GM19438 (cell line): Measurements from ENCODE around the gene SDCCAG8.

Source experiments
- ATAC-seq: cut with Tn5 transposase; IDR thresholded peaks from one replicate; pipeline ENCODE4 v1.9.1; 2021; ENCODE audit warnings: low read depth; ENCODE audit not compliant: unreplicated experiment

Gene SDCCAG8

DNA sequence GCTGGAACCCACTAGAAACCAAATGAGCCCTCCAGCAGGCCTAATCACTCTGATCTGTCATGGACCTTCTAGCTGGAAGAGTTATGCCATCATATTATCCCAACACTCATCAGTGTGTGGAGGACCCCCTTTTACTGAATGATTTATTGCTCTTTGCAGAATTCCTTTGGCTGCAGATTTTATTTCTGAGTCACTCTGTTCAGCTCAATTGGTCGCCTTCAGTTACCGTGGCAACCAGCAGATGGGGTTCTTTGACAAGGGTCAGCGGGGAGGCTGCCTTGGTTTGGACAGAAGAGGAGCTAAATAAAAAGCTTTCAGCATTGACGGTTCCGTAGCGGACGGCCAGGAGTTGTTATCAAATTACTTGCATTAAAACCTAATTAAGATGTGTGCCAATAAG is 220.1 kb downstream of the SDCCAG8 start:
- ATAC-seq, result no peak

DNA sequence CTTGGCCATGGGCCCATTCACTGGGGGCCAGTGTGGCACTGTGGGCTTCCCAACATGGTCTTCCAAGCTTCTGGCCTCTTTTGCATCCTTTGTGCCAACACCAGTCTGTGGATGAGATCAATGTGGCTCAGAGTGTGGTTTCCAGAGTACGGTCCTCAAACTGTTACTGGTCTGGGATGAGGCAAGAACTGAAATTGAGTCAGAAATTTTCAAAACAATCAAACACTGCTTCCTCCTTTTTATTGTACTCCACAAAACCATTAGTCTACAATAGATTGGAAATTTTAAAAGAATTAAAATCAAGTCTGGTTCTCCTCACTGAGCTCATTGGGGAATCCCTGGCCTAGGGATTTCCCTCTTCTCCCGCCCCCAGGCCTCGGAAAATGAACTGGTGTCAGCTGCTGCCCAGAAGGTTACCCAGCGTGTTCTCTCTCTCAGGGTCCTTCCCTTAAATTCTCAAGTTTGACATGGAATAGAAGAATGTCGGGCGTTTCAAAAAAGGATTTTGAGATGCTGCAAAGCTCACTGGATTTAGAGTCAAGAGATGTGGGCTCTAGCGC is 222.0 kb downstream of the SDCCAG8 start:
- ATAC-seq, result no peak

GRCh38 chr1:243481101-243481500 is 225.3 kb downstream of the SDCCAG8 start:
- ATAC-seq, result no peak

- no peak for ATAC-seq
These were observed 226.5 kb downstream of the SDCCAG8 start for GRCh38 chr1:243482141-243483022.

DNA sequence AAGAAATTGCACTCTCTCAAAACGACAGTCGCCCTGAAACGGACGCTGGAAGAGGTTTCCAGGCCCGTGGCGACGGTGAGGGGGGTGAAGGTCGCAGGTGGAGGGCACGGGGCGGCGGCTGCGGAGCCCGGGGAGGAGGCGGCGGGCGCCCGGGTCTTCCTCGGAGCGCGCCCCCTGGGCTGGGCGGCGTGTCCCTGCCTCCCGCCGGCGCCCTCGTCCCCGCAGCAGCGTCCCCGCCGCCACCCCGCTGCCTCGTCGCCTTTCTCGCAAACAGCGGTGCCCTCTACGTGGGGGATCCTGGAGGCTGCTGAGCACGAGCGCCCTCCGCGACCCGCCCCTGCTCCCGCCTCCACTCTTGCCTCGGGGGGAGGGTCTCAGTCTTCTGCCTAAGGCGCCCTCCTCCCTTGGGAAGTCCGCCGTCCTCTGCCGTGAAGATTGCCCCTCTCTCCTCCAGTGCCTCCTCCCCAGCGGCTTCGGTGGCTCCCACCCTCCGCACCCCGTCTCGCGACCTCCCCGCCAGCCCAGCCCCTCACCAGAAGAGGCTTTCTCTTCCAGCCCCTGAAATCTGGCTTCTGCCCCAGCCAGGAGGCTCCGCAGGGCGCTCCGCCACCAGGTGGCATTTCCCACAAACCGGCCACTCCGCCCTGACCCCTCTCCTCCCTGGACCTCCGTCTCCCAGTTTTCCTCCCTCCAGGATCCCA is 227.4 kb downstream of the SDCCAG8 start:
- ATAC-seq, result no peak

DNA sequence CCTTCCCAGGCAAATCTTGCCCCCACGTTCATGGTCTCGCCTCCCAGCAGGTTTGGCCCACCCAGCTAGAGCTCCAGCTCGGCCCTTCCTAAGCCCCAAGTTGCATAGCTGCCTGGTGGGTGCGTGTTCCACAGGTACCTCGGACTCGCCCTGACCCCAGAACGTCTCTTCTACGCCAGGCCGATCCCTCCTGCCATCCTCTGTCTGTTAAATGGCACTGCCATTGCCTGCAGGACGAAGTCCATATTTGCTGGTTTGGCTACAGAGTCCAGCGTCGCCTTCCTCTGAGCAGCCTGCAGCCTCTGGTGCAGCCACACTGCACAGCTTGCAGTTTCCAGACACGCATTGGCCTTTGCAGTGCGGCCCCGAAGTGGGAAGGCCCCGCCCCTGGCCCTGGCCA is 228.1 kb downstream of the SDCCAG8 start:
- no peak for ATAC-seq

DNA sequence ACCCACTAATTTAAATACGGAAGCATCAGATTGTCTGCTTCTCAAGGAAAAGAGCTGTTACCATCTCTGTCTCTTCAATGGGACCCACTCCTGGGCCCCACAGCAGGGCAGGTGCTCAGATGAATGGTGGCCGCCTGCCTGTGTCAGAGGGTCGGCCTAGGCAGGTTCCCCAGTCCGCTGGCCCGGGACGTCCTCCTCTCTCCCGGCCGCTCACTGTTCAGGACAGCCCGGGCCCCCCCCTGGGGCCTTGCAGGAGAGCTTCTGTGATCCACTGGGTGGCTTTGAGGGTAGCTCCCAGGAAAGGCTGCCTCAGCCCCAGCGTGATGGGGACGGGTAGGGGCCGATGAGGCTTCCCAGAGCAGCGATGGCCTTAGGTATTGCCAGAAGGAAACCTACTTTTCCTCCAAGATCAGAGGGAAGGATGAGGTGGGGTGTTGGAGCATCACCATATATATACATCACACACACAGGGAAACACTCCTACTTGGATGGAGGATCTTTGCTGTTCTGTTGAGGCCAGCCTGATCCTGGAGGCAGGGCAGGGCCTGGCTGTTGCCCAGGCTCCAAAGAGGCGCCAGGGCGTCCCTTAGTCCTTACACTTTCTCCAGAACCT is 231.3 kb downstream of the SDCCAG8 start:
- ATAC-seq, result no peak

DNA sequence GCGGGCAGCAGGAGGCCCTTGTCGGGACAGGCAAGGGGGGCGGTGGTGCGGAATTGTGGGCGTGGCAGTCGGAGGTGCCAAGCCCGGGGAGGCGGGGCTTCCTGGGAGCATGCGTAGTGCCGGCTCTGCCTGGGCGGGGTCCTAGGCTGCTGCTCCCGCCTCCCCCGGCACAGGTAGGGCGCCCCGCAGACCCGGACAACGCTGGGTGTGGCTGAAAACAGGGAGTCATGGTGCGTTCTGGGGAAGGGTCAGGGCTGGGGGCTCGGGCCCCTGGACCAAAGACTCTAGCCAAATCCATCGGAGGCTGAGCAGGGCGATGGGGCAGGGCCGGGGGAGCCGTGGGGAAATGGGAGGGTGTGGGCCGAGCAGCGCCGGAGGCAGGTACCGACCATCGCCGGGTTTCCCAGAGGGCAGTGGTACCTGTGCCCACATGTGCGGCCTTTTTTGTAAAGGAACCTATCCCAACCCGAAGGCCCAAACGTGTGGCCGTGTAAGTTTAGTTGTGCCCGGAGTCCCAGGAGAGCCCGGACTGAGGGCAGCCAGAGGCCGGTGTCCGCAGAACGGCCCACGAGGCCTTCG is 231.9 kb downstream of the SDCCAG8 start:
- ATAC-seq, result no peak

DNA sequence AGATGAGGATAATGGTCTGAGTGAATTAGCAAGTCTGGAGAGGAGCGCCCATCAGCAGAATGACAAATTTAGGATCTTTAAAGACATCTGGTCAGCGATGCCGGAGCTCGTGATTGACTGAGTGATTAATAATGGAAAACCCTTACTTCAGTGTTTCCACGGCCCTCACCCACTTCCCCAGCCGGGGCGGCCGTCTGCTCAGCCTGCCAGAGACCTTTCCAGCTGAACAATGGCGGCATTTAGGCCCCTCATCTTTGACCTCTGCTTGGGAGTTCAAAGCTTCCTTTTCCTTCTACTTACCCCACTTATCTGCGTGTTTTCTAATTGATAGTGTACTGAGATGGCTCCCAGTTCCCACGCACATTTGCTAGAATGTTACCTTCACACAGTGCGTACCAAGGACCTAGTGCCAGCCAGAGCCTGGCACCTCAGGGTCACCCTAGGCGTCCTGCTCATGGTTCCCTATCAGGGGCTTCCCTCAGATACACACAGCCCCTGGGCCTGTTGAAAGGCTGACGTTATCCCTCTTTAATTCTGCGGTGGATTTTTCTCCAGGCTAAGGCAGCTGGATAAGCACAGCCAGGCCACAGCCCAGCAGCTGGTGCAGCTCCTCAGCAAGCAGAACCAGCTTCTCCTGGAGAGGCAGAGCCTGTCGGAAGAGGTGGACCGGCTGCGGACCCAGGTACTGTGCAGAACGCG is 232.8 kb downstream of the SDCCAG8 start:
- no peak for ATAC-seq

GRCh38 chr1:243489158-243489527 is 233.3 kb downstream of the SDCCAG8 start:
- ATAC-seq, result no peak

- ATAC-seq, result no peak
These were observed 234.1 kb downstream of the SDCCAG8 start for GRCh38 chr1:243489681-243490546.

DNA sequence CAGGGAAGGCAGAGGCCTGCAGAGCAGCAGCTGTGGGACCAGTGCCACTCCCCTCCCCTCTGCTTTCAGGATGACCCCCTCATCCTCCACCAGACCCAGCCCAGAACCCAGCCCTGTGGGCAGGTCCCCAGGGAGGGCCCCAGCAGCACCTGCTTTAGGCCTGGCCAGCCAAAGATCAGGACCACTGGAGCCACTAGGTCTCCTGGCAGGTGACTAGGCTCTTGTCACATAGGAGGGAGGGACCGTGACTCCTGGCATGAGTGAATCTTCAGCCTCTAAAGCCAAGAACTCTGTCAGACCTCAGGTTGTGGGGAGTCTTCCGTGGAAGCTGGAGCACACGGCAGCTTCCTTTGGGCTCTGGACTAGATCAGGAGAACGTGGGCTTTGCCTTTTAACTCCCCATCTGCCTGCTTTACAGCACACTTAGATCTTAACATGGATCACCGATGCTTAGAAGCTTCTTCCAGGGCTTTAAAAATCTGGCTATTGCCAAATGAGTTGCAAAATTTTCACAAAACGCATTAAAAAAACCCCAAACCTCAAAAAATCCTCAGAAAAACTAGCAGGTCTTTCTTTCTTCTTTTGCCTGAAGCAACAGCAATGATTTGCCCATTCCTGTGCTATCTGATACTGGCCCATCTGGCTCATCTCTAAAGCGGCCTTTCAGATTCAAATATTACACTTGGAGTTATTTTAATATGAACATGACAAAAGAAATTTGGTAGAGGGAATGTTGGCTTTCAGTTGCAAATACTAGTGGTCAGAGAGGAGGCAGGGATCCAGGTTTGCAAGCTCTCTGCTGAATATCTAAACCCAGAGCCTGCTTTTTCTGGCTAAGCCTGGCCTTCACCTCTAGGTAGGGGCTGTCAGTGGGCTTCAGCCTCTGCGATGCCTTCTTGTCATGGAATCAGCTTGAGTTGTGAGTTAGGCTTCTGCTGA is 235.2 kb downstream of the SDCCAG8 start:
- no peak for ATAC-seq

GRCh38 chr1:243493156-243494129 is 237.6 kb downstream of the SDCCAG8 start:
- ATAC-seq, result no peak

GRCh38 chr1:243494741-243495431 is 239.0 kb downstream of the SDCCAG8 start:
- no peak for ATAC-seq

- ATAC-seq, result no peak
These were observed 239.8 kb downstream of the SDCCAG8 start for GRCh38 chr1:243495442-243496186.

DNA sequence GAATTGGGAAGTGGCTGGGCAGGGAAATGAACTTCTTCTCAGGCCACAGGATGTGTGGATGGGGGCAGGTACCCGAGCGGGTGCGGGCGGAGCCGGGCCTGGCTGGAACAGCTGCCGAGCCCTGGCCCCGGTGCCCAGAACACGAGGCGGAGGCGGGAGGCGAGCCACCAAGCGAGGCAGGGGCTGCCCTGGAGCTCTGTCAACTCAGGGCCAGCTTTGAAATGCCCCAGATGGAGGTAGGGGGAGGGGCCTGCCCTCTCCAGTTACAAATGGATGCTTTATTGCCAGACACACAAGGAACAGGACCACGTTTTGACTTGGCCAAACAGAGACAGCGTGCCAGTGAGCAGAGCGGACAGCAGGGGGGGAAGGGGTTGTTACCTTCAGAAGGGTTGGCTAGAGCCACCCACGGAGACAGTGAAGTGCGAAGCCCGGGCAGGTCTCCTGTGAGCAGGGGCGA is 240.4 kb downstream of the SDCCAG8 start:
- ATAC-seq, result no peak
